Measurements from ENCODE around the gene ZNF784. TPM values are rescaled to one million over a fixed set of nuclear protein-coding genes. Genes with fewer than 3 reads are reported as not detected.

ZNF784 gene
- total and polyA plus RNA-seq, 2 experiments from 2014 or later: 13.3 to 15.1 TPM

DNA sequence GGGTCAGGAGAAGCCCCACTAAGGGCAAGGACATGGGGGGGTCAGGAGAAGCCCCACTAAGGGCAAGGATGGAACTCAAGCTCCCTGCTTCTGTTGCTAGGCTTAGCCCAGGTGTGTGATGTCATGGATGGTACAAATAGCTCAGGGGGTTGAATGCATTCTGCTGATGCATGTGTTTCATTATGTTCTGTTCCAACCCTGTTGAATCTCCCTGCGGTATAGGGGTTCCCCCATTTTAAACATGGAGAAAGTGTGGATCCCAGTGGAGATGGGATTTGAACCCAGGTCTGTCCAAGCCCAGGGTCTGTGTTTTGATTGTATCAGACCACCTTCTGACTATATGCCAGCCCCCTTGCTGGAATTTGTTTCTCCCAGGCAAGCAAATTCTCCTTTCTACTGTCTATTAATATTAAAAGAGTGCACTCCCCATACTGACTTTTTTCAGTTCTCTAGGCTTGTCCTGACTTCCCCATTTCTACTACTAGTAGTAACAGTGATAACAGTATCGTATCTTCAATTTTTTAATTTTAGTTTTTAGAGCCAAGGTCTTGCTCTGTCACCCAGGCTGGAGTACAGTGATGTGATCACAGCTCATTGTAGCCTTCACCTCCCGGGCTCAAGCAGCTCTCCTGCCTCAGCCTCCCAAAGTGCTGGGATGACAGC is 12.3 kb downstream of the ZNF784 start:
- Histone ChIP-seq H3K27ac (peak overlapping the region; percentile 53), H3K4me1 (ENCODE audit: low read depth) (peaks cover 10% of the 10 kb centered on the region), H3K4me3 (no peak overlapping the region), H3K9me3 (ENCODE audit: low read depth) (no peaks in the 10 kb centered on the region), H3K27me3 (no peaks in the 10 kb centered on the region), H3K36me3 (peaks cover 14% of the 10 kb centered on the region)
- no peak for TF ChIP-seq CTCF (IDR thresholded peaks at IDR 0.05; ENCODE audit: low read depth, low read length)
- no peak for DNase-seq (ENCODE audit: low read depth in 1 of 2, low spot score in 1 of 2)

DNA sequence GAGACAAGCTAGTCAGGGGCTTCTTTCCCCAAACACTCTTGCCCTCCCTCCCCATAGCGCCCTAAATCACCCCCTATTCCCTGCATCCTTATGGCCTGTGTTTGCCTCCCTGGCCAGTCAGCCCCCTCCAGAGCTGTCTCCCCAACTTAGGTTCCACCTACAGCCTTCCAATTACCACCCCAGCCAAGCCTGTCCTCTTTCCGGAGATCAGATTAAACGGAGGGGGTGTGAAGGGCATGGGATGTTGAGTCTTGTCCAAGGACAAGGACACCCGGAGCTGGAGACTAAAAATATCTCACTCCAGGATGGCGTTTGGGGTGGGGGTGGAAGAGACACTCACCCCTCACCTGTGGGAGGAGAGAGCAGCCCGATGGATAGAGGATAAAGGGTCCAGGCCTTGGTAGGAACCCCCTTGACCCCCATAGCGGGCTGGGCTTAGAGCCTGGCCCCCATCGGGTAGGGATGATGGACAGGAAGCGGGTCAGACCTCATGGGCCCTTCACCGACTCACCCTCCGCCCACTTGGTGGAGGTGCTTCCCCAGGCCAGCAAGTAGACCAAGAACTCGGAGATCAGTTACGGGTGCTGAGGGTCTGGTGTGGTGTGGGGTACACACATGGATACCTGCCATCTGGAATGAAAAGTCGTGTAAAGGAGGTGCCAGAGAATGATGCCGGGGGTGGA is 12.9 kb downstream of the ZNF784 start:
- no peak for TF ChIP-seq CTCF (IDR thresholded peaks at IDR 0.05; ENCODE audit: low read depth, low read length)
- no peak for DNase-seq (ENCODE audit: low read depth in 1 of 2, low spot score in 1 of 2)
- Histone ChIP-seq H3K4me3 (no peak overlapping the region), H3K27ac (peak overlapping the region; percentile 85), H3K36me3 (peaks cover 8% of the 10 kb centered on the region), H3K4me1 (ENCODE audit: low read depth) (peaks cover 14% of the 10 kb centered on the region), H3K9me3 (ENCODE audit: low read depth) (no peaks in the 10 kb centered on the region), H3K27me3 (no peaks in the 10 kb centered on the region)

- TF ChIP-seq CTCF (IDR thresholded peaks at IDR 0.05; ENCODE audit: low read depth, low read length): no peak
- no peaks in the 10 kb centered on the region for H3K27me3 ChIP-seq
- no peak for DNase-seq (ENCODE audit: low read depth in 1 of 2, low spot score in 1 of 2)
- H3K4me3 ChIP-seq: no peak overlapping the region
- no peaks in the 10 kb centered on the region for H3K36me3 ChIP-seq
- H3K27ac ChIP-seq: no peak overlapping the region
- H3K4me1 ChIP-seq (ENCODE audit: low read depth): peaks cover 16% of the 10 kb centered on the region
- no peaks in the 10 kb centered on the region for H3K9me3 ChIP-seq (ENCODE audit: low read depth)
Measured at GRCh38 chr19:55609326-55609725, 15.0 kb downstream of the ZNF784 start.

- peak overlapping the region; percentile 97 for H3K27ac ChIP-seq
Measured at GRCh38 chr19:55606817-55607216, 17.5 kb downstream of the ZNF784 start.

DNA sequence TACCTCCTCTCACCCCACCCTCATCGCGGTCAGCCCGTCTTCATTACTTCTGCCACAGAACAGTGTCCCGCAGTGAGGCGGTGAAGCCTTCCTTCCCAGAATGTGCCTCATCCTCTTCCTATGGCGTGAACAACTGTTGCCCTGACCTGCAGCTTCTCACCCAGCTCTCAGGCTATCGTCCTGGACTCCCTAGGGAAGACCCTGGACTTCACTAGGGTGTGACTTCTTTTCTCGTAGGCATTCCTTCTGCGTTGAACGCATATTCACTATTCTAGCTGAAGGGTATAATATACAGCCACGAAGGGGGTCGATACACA is 17.9 kb downstream of the ZNF784 start:
- peak overlapping the region; percentile 97 for H3K27ac ChIP-seq

More at GRCh38 chr19:55606817-55607216, 17.5 kb downstream of the ZNF784 start:
- Histone ChIP-seq H3K36me3 (no peaks in the 10 kb centered on the region), H3K4me3 (peak overlapping the region; percentile 94), H3K9me3 (ENCODE audit: low read depth) (no peaks in the 10 kb centered on the region), H3K27me3 (no peaks in the 10 kb centered on the region), H3K4me1 (ENCODE audit: low read depth) (peaks cover 16% of the 10 kb centered on the region)
- no peak for DNase-seq (ENCODE audit: low read depth in 1 of 2, low spot score in 1 of 2)
- no peak for TF ChIP-seq CTCF (IDR thresholded peaks at IDR 0.05; ENCODE audit: low read depth, low read length)

More for the DNA sequence above, 17.9 kb downstream of the ZNF784 start:
- no peaks in the 10 kb centered on the region for H3K27me3 ChIP-seq
- H3K36me3 ChIP-seq: no peaks in the 10 kb centered on the region
- no peaks in the 10 kb centered on the region for H3K9me3 ChIP-seq (ENCODE audit: low read depth)
- peaks cover 12% of the 10 kb centered on the region for H3K4me1 ChIP-seq (ENCODE audit: low read depth)
- TF ChIP-seq CTCF (IDR thresholded peaks at IDR 0.05; ENCODE audit: low read depth, low read length): no peak
- DNase-seq (ENCODE audit: low read depth in 1 of 2, low spot score in 1 of 2): no peak
- peak overlapping the region; percentile 94 for H3K4me3 ChIP-seq
